GM20000 (cell line): ENCODE measurements around the gene AGTPBP1.
A peak's percentile ranks its signal among the peaks of the same experiment; 100 is the strongest.
"Not testable (repeated sequence)": the region's sequence is repeated elsewhere in the genome, so short reads cannot be mapped to it uniquely, and the experiment has no call there.

Source experiments
- DNase-seq: peaks from one replicate; pipeline ENCODE4 v3.0.0; 2012; ENCODE audit warnings: low spot score
- TF ChIP-seq, protein P1 (sequence below): IDR thresholded peaks from 2 replicates; pipeline ENCODE4 v1.5.1; 2012; ENCODE audit warnings: mild to moderate bottlenecking, control low read depth; ENCODE audit errors: extremely low read depth, missing control alignments

Gene AGTPBP1

DNA sequence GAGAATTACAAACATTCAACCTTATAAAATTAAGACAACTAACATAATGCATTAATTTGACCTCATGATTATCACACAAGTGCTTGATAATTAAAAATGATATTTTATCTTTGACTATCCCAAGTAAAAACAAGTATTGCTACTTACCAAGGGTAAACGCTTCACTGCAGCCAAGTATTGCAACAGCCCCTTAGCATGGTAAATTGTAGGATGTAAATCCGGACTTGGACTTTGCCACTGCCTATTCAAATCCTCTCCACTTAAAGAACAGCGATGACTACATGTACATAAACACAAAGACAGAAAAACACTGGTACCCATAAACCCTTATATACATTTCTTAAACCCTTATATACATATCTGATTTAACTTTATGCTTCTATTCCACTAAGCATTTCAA is 155.1 kb downstream of the AGTPBP1 start:
- no peak for DNase-seq
- TF ChIP-seq, protein P1, sequence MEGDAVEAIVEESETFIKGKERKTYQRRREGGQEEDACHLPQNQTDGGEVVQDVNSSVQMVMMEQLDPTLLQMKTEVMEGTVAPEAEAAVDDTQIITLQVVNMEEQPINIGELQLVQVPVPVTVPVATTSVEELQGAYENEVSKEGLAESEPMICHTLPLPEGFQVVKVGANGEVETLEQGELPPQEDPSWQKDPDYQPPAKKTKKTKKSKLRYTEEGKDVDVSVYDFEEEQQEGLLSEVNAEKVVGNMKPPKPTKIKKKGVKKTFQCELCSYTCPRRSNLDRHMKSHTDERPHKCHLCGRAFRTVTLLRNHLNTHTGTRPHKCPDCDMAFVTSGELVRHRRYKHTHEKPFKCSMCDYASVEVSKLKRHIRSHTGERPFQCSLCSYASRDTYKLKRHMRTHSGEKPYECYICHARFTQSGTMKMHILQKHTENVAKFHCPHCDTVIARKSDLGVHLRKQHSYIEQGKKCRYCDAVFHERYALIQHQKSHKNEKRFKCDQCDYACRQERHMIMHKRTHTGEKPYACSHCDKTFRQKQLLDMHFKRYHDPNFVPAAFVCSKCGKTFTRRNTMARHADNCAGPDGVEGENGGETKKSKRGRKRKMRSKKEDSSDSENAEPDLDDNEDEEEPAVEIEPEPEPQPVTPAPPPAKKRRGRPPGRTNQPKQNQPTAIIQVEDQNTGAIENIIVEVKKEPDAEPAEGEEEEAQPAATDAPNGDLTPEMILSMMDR: no peak

GRCh38 chr9:85577353-85577952 is 164.3 kb downstream of the AGTPBP1 start:
- TF ChIP-seq, protein P1: no peak
- DNase-seq: no peak

- TF ChIP-seq, protein P1: no peak
- no peak for DNase-seq
Measured at GRCh38 chr9:85575868-85576267, 165.9 kb downstream of the AGTPBP1 start.

DNA sequence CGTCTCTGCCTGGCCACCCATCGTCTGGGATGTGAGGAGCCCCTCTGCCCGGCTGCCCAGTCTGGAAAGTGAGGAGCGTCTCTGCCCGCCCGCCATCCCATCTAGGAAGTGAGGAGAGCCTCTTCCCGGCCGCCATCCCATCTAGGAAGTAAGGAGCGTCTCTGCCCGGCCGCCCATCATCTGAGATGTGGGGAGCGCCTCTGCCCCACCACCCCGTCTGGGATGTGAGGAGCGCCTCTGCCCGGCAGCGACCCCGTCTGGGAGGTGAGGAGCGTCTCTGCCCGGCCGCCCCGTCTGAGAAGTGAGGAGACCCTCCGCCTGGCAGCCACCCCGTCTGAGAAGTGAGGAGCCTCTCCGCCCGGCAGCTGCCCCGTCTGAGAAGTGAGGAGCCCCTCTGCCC is 168.2 kb downstream of the AGTPBP1 start:
- not testable (repeated sequence) for DNase-seq

DNA sequence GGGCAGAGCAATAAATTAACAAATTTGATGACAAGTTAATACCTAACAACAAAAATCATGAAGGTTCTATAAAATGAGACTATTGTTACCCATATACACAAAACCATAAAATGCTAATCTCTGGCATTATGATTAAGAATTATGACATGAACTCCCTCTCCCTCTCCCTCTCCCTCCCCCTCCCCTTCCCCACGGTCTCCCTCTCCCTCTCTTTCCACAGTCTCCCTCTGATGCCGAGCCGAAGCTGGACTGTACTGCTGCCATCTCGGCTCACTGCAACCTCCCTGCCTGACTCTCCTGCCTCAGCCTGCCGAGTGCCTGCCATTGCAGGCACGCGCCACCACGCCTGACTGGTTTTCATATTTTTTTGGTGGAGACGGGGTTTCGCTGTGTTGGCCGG is 168.8 kb downstream of the AGTPBP1 start:
- not testable (repeated sequence) for DNase-seq

GRCh38 chr9:85569988-85570387 is 171.8 kb downstream of the AGTPBP1 start:
- TF ChIP-seq, protein P1: no peak
- no peak for DNase-seq

GRCh38 chr9:85559526-85559925 is 182.2 kb downstream of the AGTPBP1 start:
- TF ChIP-seq, protein P1: no peak
- DNase-seq: no peak

DNA sequence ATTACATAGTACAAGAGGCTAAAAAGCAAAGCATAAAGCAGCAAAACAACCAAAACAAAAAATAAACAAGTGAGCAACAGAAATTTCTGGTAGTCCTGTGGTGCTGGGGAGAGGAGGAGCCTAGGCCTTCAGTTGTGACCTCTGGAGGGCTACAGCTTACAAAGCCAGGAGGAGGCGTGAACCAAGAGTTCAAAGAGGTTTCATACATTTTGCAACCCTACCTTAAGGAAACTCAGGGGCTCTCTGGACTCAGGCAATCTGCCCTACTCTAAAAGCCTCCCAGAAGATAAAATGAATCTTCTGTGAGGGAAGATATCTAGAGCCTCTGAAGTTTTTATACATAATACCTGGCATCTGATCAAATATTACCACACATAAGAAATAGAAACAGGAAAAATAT is 187.4 kb downstream of the AGTPBP1 start:
- DNase-seq: peak; percentile 26
- TF ChIP-seq, protein P1: no peak
